H1 (cell line): ENCODE data around the gene VEPH1.

Experiments
- CTCF ChIP-seq, 3 experiments: IDR thresholded peaks; 1 replicate in 2 of 3; 2 replicates in 1 of 3; pipeline versions ENCODE4 v1.5.1 to v1.6.1; 2011; ENCODE audit warnings: low read length in 3 of 3, mild to moderate bottlenecking in 3 of 3, inconsistent platforms in 2 of 3, low read depth in 1 of 3, moderate library complexity in 1 of 3; ENCODE audit not compliant: insufficient read depth in 1 of 3; ENCODE audit errors: control extremely low read depth in 1 of 3
- EZH2 ChIP-seq: fragments of 200-600 bp; sonication (generic); IDR thresholded peaks from 2 replicates; pipeline ENCODE4 v1.7.1; 2012; ENCODE audit warnings: low read depth, mild to moderate bottlenecking, moderate library complexity, low read length, inconsistent platforms; ENCODE audit not compliant: severe bottlenecking

DNA sequence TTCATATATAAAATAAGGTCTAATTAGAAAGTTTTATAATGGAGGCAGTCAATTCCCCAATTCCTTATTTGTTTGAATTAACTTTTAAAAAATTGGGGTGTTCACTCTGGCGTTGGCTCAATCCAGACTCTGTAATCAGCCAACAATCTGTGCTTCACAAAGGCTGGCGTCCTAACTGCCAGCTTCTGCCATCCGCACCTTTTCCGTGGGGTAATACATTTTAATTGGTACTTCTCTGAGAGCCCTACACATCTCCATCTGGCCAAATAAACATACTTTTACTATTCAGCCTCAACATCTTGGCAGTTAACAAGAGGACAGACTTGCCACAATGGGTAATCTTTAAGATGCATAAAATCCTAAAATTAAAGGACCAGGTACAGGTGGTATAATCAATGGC lies 218.1 kb downstream of the VEPH1 start:
- TF ChIP-seq CTCF (IDR thresholded peaks at IDR 0.05; ENCODE audit: control extremely low read depth in 1 of 3, insufficient read depth in 1 of 3, low read depth in 1 of 3, low read length in 3 of 3) (no peak), EZH2 (no peak)
